HCT116 (cell line): ENCODE results near the gene SPATA6. TPM values are rescaled to one million over a fixed set of nuclear protein-coding genes. Genes with fewer than 3 reads are reported as not detected.

ENCODE experiments used
- ATAC-seq: fragments of 200-7000 bp; cut with Tn5 transposase; 2 replicates; pipeline ENCODE4 v1.9.1; 2020; ENCODE audit warnings: mild to moderate bottlenecking, moderate library complexity
- BruUV-seq: library from RNA; stranded (reverse); fragments of 400-500 nt; replicated peaks from 2 replicates; lab custom pipeline; 2021; lab: Mats Ljungman, UMichigan
- CTCF ChIA-PET: fragments of 300-600 bp; sonication (Branson Sonifier 250); formaldehyde crosslinking; loops from one replicate; lab custom pipeline; 2021; ENCODE audit warnings: antibody characterized with exemption; lab: Charles Lee
- POLR2A ChIA-PET: fragments of 300-600, 350-600 bp; sonication (Branson Sonifier 250); formaldehyde crosslinking; loops from one replicate; lab custom pipeline; 2021; ENCODE audit warnings: antibody characterized with exemption; lab: Charles Lee
- RAD21 ChIA-PET, 2 experiments: fragments of 300-600 bp; sonication (Branson Sonifier 250); formaldehyde crosslinking; loops; one replicate each; lab custom pipeline; 2023; ENCODE audit warnings: low total read pairs in 2 of 2; ENCODE audit not compliant: uncharacterized antibody in 2 of 2, unreplicated experiment in 2 of 2, low non-redundant PET in 1 of 2; lab: Charles Lee
- DNase-seq: peaks from one replicate; pipeline ENCODE4 v3.0.0-alpha.2; 2010; ENCODE audit warnings: low read depth, low spot score
- H2AFZ ChIP-seq: fragments of 200-600 bp; shearing (Covaris generic), sonication (generic); 2 replicates; pipeline ENCODE4 v1.6.1; 2017; ENCODE audit warnings: low read depth, mixed run types, mixed read lengths, antibody characterized with exemption, low read length; ENCODE audit not compliant: poor library complexity, severe bottlenecking
- H3K27ac ChIP-seq: 2 replicates; pipeline ENCODE4 v1.5.1; 2012; ENCODE audit warnings: low read depth, low read length
- H3K27me3 ChIP-seq: fragments of 200-600 bp; sonication (generic); 2 replicates; pipeline ENCODE4 v1.6.1; 2016; ENCODE audit warnings: mixed run types, low read length, mixed read lengths; ENCODE audit not compliant: insufficient read depth
- H3K36me3 ChIP-seq, 2 experiments: fragments of 200-500 bp in 1 of 2; fragments of 200-600 bp in 1 of 2; sonication (Bioruptor generic) in 1 of 2; sonication (generic) in 1 of 2; 2 replicates each; pipeline versions ENCODE4 v1.5.1 to v1.6.1; 2014 to 2016; ENCODE audit warnings: low read length in 2 of 2, inconsistent platforms in 1 of 2, mixed read lengths in 1 of 2, mixed run types in 1 of 2; ENCODE audit not compliant: insufficient read depth in 2 of 2, control insufficient read depth in 1 of 2
- H3K4me1 ChIP-seq, 2 experiments: fragments of 200-600 bp in 1 of 2; sonication (generic) in 1 of 2; 2 replicates each; pipeline versions ENCODE4 v1.5.1 to v1.6.1; 2012 to 2017; ENCODE audit warnings: low read length in 2 of 2, inconsistent platforms in 1 of 2, mild to moderate bottlenecking in 1 of 2, mixed read lengths in 1 of 2, mixed run types in 1 of 2, moderate library complexity in 1 of 2; ENCODE audit not compliant: insufficient read depth in 2 of 2, control insufficient read depth in 1 of 2
- H3K4me2 ChIP-seq: fragments of 200-600 bp; sonication (generic); 2 replicates; pipeline ENCODE4 v1.6.1; 2017; ENCODE audit warnings: mixed run types, low read length, mixed read lengths
- H3K4me3 ChIP-seq, 2 experiments: fragments of 200-600 bp in 1 of 2; sonication (generic) in 1 of 2; replicated peaks in 1 of 2; 2 replicates each; pipeline ENCODE4 v1.5.1; 2011 to 2016; ENCODE audit warnings: low read length in 2 of 2, control low read depth in 1 of 2, low read depth in 1 of 2, mild to moderate bottlenecking in 1 of 2, mixed read lengths in 1 of 2, mixed run types in 1 of 2
- H3K79me2 ChIP-seq: fragments of 200-600 bp; sonication (generic); 2 replicates; pipeline ENCODE4 v1.6.1; 2017; ENCODE audit warnings: mild to moderate bottlenecking, mixed run types, low read length, moderate library complexity, mixed read lengths; ENCODE audit not compliant: insufficient read depth
- H3K9ac ChIP-seq: fragments of 200-600 bp; sonication (generic); 2 replicates; pipeline ENCODE4 v1.6.1; 2016; ENCODE audit warnings: low read length, mixed read lengths
- H3K9me2 ChIP-seq: fragments of 200-600 bp; sonication (generic), shearing (Covaris generic); 2 replicates; pipeline ENCODE4 v1.6.1; 2017; ENCODE audit warnings: mixed run types, mild to moderate bottlenecking, moderate library complexity; ENCODE audit not compliant: insufficient read depth
- H3K9me3 ChIP-seq, 2 experiments: fragments of 200-500 bp in 1 of 2; fragments of 200-600 bp in 1 of 2; sonication (Bioruptor generic) in 1 of 2; sonication (generic) in 1 of 2; 2 replicates each; pipeline ENCODE4 v1.6.1; 2014 to 2017; ENCODE audit warnings: low read length in 2 of 2, mixed read lengths in 2 of 2, inconsistent platforms in 1 of 2, low read depth in 1 of 2, mild to moderate bottlenecking in 1 of 2, mixed run types in 1 of 2, moderate library complexity in 1 of 2; ENCODE audit not compliant: control insufficient read depth in 1 of 2, insufficient read depth in 1 of 2
- H4K20me1 ChIP-seq: fragments of 200-600 bp; sonication (generic), shearing (Covaris generic); 2 replicates; pipeline ENCODE4 v1.6.1; 2017; ENCODE audit warnings: mixed run types, mild to moderate bottlenecking, moderate library complexity; ENCODE audit not compliant: insufficient read depth
- ATF3 ChIP-seq: IDR thresholded peaks from 2 replicates; pipeline ENCODE4 v1.6.1; 2012
- CEBPB ChIP-seq: IDR thresholded peaks from 2 replicates; pipeline ENCODE4 v1.6.1; 2012; ENCODE audit warnings: low read depth
- CTCF ChIP-seq, 3 experiments: fragments of 200-600 bp in 1 of 3; sonication (generic) in 1 of 3; IDR thresholded peaks in 2 of 3; conservative IDR thresholded peaks in 1 of 3; 2 replicates each; pipeline ENCODE4 v1.5.1; 2012 to 2017; ENCODE audit warnings: low read depth in 2 of 3, low read length in 2 of 3, antibody characterized with exemption in 1 of 3, borderline replicate concordance in 1 of 3, control low read depth in 1 of 3, mild to moderate bottlenecking in 1 of 3, mixed read lengths in 1 of 3, mixed run types in 1 of 3, moderate library complexity in 1 of 3; ENCODE audit not compliant: insufficient read depth in 1 of 3
- EGR1 ChIP-seq: IDR thresholded peaks from 2 replicates; pipeline ENCODE4 v1.6.1; 2012; ENCODE audit warnings: low read depth
- ELF1 ChIP-seq: IDR thresholded peaks from 2 replicates; pipeline ENCODE4 v1.6.1; 2012; ENCODE audit warnings: low read depth, borderline replicate concordance
- EZH2 ChIP-seq: fragments of 200-600 bp; sonication (generic); IDR thresholded peaks from 2 replicates; pipeline ENCODE4 v1.6.1; 2017; ENCODE audit warnings: antibody characterized with exemption, mixed run types
- JUND ChIP-seq: IDR thresholded peaks from 2 replicates; pipeline ENCODE4 v1.6.1; 2012
- POLR2A ChIP-seq: IDR thresholded peaks from 2 replicates; pipeline ENCODE4 v1.7.0; 2011; ENCODE audit warnings: borderline replicate concordance; ENCODE audit not compliant: insufficient read depth, insufficient read length; ENCODE audit errors: extremely low read depth
- RAD21 ChIP-seq: IDR thresholded peaks from 2 replicates; pipeline ENCODE4 v1.6.1; 2012; ENCODE audit warnings: low read depth, mild to moderate bottlenecking
- REST ChIP-seq: IDR thresholded peaks from 2 replicates; pipeline ENCODE4 v1.6.1; 2012; ENCODE audit warnings: low read depth
- SIN3A ChIP-seq: IDR thresholded peaks from 2 replicates; pipeline ENCODE4 v1.6.1; 2012; ENCODE audit warnings: low read depth
- TCF7L2 ChIP-seq: IDR thresholded peaks from 2 replicates; pipeline ENCODE4 v1.7.0; 2011; ENCODE audit warnings: borderline replicate concordance, inconsistent platforms; ENCODE audit not compliant: insufficient read depth, insufficient read length; ENCODE audit errors: extremely low read depth
- YY1 ChIP-seq: IDR thresholded peaks from 2 replicates; pipeline ENCODE4 v1.6.1; 2011; ENCODE audit warnings: low read length, low read depth, moderate library complexity, mild to moderate bottlenecking; ENCODE audit not compliant: insufficient replicate concordance; ENCODE audit errors: extremely low read depth
- ZBTB33 ChIP-seq: IDR thresholded peaks from 2 replicates; pipeline ENCODE4 v1.6.1; 2011; ENCODE audit warnings: mild to moderate bottlenecking, low read length, moderate library complexity; ENCODE audit not compliant: insufficient replicate concordance; ENCODE audit errors: extremely low read depth
- ZNF274 ChIP-seq: fragments of 200-500 bp; sonication (Bioruptor generic); IDR thresholded peaks from 2 replicates; pipeline ENCODE4 v1.6.1; 2014; ENCODE audit warnings: mild to moderate bottlenecking, low read depth, low read length, inconsistent platforms
- intact Hi-C: fragments of 100-400 bp; cut with micrococcal nuclease; formaldehyde crosslinking; loops from 2 replicates; pipeline ENCODE4 v1.10.0; 2022
- total RNA-seq: library from RNA; stranded (reverse); gene quantifications from one replicate; pipeline ENCODE4 v1.2.1, GENCODE V29; 2021; ENCODE audit not compliant: unreplicated experiment

Gene SPATA6
- total RNA-seq, 1 experiment from 2014 or later = 8.6 TPM

- ATAC-seq (no peak), DNase-seq (no peak)
- no peaks in the 10 kb centered on the region for H3K36me3 ChIP-seq
- no peak for TF ChIP-seq ZNF274
- no peak for TF ChIP-seq EZH2
- TF ChIP-seq RAD21 = no peak
- no peak for TF ChIP-seq CTCF (IDR thresholded peaks at IDR 0.05 in 2 of 3, conservative IDR thresholded peaks at IDR 0.05 in 1 of 3; ENCODE audit: borderline replicate concordance in 1 of 3, insufficient read depth in 1 of 3, low read depth in 2 of 3, low read length in 2 of 3)
- TF ChIP-seq TCF7L2 = no peak
- TF ChIP-seq POLR2A = no peak
- TF ChIP-seq YY1 = no peak
- TF ChIP-seq REST = no peak
- no peak for TF ChIP-seq JUND
- no peak for TF ChIP-seq EGR1
- TF ChIP-seq ELF1 = no peak
- TF ChIP-seq ZBTB33 = no peak
- no peak for TF ChIP-seq ATF3
- TF ChIP-seq CEBPB = no peak
- TF ChIP-seq SIN3A = no peak
- ChIA-PET RAD21 (no interaction called here), POLR2A (no interaction called here), CTCF (no interaction called here)
- H3K9me3 ChIP-seq = no peaks in the 10 kb centered on the region
- intact Hi-C loops = loop anchor here (10.0 kb wide), 1 partner anchor 389 kb away; no protein-coding TSS in a partner anchor
- no peak overlapping the region for H3K4me2 ChIP-seq
- H3K4me1 ChIP-seq = peaks cover 0 to 4% of the 10 kb centered on the region in 2 experiments; a peak in 2 of 4 replicates
- peaks cover 20% of the 10 kb centered on the region for H3K27me3 ChIP-seq
- no peaks in the 10 kb centered on the region for H3K79me2 ChIP-seq
- no peaks in the 10 kb centered on the region for H4K20me1 ChIP-seq
- H3K9ac ChIP-seq = no peak overlapping the region
- H3K27ac ChIP-seq = no peak overlapping the region
- BruUV-seq = no TSS peak
- H2AFZ ChIP-seq = no peak overlapping the region
- no peak overlapping the region for H3K4me3 ChIP-seq
- no peaks in the 10 kb centered on the region for H3K9me2 ChIP-seq
Measured at GRCh38 chr1:48493970-48494769, 22.2 kb upstream of the SPATA6 start.
